SW 1271 (cell line): ENCODE data around the gene TSPYL1.
"Not testable (repeated sequence)": the region's sequence is repeated elsewhere in the genome, so short reads cannot be mapped to it uniquely, and the experiment has no call there.

Experiments used
- DNase-seq, 2 experiments: peaks; one replicate each; lab custom pipeline; 2025; lab: John Stamatoyannopoulos, UW

TSPYL1 gene

GRCh38 chr6:116279232-116280160, at the start of gene TSPYL1:
TSPYL1 (minus strand) TSS chr6:116279930; CDS start chr6:116279830, 100 bp downstream.
- DNase-seq: peak; percentile 89 to 96

DNA sequence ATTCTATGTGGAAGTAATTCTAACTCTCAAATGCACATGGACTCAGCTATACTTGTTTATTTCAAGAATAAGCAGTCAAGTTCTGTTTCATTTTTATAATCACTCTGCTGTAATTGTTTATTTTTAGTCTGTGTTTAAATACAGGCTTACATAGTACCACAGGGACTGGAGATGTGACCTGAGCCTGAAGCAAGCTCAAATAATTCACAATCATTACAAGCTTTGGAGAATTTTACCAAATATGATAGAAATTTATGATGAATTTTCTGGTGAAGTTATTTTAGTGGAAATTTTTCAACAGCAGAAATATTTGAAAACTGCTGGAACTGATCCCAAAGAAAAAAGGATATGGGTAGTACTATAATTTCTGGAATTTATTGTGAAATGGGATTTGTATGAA, 49.4 kb upstream of the TSPYL1 start:
- no peak for DNase-seq

DNA sequence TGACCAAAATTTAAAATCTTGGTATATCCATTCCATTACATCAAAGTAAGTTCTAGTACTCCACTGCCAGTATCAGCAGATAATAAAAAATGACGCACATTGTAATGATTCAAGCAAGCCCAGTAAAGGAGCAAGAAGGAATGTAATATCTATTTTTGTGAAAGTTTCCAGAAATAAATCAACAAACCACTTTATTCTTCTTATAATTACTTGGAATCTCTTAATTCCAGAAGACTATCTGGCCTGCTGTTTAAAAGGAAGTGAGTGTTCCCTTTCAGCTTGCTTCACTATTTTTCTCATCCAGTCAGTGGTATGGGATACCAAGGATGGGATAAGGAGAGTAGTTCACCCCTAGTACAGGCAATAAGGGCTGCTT, 48.8 kb upstream of the TSPYL1 start:
- no peak for DNase-seq

DNA sequence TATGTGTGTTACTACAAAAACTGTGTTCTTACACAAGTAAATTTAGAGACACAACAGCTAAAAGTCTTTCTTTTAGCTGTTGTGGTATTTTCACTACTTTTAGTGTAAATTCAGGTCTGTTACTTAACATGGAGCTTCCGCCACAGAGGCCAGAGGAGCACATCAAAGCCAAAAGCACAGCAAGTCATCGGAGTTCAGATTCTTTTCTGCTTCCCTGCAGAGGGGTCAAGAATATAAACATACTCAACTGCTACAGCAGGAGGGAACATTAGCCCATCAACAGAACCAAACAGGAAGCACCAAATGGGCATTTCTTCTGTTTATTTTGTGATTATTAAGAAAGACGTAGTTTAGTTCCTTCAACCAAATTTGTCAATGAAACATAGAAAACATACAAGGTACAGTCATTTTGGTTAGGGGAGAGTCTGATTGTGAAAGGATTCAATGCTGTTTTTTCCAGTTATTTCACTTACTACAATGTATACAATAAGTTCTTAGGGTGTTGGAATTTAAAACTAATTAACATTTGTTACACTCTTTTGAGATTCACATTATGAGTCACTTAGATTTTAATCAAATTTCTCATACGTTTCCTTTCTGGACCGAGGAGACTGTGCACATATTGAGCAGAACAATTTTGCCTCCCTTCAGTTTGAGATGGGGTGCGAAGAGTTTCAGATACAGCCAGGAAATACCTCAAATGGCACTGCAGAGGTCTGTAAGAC, 48.2 kb upstream of the TSPYL1 start:
- no peak for DNase-seq

DNA sequence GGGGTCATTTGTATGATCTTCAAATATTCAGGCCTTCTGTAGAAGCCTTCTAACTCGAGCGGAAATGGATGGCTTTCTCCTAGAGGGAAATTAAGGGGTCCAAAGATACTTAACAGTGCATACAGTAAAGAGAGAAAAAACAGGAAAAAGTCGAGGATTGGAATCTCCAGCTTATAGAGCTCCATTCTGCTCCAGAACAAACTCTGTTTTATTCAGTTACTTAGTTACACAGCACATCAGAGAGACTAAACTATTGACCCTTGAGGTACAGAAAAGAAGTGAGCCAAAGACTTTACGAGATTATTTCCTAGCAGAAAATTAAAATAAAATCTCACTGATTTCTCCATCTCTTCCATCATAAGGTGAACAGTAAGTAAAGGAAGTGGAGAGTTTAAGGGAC, 47.3 kb upstream of the TSPYL1 start:
- DNase-seq: no peak

DNA sequence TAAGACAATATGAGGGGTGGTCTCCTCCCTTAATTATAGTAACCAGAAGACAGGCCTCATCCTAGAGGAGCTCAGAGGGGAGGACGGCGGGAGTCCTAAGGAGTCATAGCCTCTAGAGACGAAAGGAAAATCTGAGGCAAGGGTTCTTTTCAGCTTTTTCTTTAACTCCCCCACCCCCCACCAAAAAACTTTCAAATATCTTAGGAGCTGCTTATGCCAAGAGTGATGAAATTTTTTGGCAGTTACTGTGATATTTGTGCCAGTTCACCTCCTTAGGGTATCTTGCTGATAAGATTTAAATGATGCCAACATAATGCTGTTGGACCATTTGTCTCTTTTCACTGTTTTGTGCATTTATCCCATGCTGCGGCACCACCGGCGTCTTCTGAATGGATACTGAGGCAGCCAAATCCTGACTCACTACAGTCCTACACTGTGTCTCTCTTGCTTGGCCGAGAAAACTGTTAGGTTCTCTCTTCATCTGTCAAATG, 46.5 kb upstream of the TSPYL1 start:
- no peak for DNase-seq

DNA sequence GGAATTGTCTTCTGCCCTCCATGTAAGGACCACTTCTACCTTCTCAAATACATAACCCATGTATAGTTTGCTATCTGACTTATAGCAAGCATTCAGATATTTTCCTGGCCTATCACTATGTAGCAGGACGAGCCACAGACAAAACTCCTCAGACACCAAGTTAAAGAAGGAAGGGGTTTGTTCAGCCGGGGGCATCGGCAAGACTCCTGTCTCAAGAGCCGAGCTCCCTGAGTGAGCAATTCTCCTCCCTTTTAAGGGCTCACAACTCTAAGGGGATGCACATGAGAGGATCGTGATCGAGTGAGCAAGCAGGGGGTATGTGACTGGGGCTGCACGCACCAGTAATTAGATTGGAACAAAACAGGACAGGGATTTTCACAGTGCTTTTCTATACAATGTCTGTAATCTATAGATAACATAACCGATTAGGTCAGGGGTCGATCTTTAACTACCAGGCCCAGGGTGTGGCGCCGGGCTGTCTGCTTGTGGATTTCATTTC, 46.0 kb upstream of the TSPYL1 start:
- not testable (repeated sequence) for DNase-seq

- DNase-seq: no peak
Observed at GRCh38 chr6:116323863-116324262, 44.1 kb upstream of the TSPYL1 start.

- DNase-seq: not testable (repeated sequence)
Observed at GRCh38 chr6:116321933-116322332, 42.2 kb upstream of the TSPYL1 start.

- no peak for DNase-seq
Observed at GRCh38 chr6:116316772-116317467, 37.2 kb upstream of the TSPYL1 start.

- no peak for DNase-seq
Observed at GRCh38 chr6:116314878-116315277, 35.1 kb upstream of the TSPYL1 start.

DNA sequence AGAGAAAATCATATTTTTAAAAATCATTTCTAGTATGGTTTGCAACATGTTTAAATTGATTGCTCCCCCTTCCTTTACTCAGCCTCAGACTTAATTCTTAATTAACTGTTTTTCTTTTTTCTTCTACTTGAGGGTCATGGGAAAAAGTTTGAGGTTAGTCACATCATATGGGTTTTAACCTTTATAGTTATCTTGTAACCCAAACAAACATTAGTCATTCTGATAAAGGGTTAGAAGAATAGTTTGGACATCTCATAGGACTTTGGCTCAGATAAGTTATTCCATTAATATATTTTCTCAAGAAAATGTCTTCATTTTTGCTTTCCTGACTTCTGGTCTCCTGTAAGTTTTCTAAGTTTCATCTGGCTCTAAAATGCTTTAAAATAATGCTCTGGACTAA, 34.5 kb upstream of the TSPYL1 start:
- DNase-seq: no peak

DNA sequence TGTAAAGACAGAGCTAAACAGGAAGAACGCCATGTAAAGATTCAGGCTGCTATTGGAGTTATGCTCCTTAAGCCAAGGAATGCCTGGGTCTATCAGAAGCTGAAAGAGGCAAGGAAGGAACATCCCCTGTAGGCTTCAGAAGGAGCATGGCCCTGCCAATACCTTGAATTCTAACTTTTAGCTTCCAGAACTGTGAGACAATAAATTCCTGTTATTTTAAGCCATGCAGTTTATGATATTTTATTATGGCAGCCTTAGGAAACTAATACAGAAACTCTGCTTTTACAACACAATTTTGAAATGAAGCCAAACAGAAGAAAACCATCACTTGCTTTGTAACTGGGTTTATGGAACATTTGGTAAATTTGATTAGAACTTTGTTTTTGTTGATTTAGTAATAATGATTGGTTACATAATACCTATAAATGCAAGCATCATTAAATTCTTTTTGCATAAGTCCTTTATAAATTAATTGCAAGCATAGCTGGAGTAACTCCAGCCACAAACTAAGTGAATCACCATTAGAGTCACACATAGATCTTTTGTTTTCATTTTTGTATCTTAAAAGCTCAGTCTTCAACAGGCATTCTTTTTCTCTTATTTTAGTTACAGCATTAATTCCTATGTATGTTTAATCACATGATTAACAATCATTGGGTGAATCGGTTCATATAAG, 33.5 kb upstream of the TSPYL1 start:
- no peak for DNase-seq

DNA sequence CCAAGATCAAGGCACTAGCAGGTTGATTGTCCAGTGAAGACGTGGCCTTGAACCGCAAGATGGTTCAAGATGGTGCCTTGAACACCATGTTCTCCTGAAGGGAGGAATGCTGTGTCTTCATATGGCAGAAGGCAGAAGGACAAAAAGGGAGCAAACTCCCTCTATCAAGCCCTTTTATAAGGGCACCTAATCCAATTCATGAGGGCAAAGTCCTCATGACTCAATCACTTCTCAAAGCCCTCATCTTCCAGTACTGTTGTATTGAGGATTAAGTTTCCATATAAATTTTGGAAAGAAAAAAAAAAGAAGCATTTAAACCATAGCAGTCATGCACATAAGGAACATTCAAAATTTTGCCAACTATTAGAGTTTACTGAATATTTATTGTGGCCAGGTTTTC, 29.9 kb upstream of the TSPYL1 start:
- no peak for DNase-seq

DNA sequence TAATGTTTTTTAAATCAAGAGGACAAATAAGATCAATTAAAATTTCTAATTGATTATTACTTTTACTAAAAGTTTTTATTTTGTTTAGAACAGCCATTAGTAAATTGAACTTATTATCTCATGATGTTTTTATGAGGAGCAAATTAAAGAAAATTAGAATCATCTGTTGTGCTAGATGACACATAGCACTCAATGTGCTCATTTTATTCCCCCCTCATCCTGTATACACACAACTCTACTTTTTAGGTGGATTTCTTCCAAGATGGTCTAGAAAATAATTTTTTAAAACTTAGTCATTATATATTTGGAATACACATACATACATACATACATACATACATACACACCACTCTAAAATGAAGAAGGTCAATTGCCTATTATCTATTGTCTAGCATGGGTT, 29.3 kb upstream of the TSPYL1 start:
- no peak for DNase-seq

DNA sequence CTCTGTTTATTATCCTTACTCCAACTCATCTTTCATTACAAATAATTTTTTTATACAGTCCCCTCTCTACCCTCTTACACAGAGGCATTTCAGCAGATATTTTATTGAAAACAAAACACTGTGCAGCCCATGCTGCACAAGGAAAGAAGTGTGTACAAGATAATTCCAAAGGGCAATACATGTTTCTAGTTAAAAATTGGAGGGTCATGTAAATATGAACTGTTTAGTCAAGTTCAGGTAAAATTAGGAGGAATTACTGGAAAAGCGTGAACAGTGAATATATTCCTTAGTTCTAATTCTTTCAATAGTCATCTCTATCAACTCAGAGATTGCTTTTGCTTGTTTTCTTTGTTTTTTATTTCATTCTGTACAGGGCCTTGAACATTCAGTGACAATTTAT, 27.9 kb upstream of the TSPYL1 start:
- no peak for DNase-seq

GRCh38 chr6:116307001-116307400, 27.3 kb upstream of the TSPYL1 start:
- no peak for DNase-seq

DNA sequence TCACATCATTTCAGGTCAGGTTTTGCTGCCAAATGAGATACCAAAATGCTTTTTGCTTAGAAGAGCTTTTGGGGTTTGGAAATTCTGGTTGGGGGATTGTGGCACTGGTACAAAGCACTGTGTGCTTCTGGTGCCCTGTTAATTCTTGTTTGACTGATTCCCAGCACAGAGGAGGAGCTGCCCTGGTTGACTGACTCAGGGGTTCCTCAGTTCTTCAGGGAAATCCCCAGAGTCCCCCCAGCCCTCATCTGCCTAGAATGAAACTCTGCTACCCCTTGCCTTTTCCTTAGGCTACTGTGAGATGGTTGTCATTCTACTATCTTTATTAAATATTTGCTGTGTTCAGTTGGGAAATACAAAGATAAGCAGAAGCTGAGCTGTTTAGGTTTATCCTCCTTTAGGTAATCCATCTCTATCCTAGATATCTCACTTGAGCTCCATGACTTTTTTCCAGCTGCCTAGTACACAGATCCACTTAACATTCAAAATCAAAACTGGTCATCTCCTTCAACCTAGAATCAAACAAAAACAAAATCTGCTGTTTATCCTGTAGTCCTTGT, 24.9 kb upstream of the TSPYL1 start:
- DNase-seq: no peak

DNA sequence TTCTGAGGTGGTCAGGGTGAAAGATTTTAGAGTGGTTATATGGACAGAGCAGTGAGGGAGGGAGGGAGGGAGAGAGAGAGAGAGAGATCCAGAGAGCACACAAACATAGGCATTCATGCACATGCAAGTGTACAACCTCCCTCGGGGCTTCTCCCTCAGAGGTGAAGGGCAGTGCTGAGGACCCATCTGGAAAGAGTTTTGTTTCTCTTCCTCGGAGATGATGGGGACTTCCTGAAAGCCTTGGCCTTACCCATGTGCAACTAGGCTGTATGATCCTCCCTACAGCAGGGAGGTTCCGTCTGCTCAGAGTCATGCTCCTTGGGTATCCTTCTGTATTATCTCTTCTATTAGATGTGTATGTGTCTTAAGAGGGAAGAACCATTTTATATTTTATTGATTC, 21.4 kb upstream of the TSPYL1 start:
- DNase-seq: no peak

DNA sequence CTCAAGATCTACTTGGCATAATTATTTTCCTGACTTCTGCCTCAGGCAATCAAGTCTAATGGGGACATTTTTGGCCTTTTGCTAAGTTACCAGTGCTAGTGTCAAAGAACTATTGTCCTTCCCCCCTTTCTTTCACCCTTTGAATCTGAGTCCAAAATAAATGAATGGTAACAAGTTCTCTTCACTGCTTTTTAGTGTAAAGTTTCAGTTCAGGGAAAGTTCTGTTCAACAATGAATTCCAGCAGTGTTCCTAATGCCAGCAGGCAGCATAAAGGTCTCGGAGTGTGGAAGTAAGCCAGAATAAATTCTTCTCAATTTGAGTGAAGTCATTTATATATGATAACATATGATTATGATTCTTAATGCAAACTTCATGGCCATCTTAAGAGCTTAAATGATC, 20.8 kb upstream of the TSPYL1 start:
- DNase-seq: no peak

DNA sequence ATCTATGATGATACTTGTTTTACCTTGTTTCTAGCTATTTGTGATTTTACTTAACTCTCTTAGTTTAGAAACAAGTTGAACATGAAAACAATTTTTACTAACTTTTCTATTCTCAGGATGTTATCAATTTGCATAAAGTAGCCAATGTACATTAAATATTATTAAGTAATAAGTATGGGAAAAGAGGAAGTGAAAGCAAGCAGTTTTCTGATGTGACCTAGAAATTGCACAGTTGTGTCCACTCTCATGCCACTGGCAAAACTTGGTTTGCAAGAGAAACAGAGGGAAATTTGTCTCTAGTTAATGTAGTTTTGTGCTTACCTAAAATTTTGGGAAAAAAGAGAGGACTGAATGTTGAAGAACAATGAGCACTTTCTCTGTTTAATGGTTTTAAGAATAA, 19.2 kb upstream of the TSPYL1 start:
- no peak for DNase-seq
